HCT116 (cell line): ENCODE measurements around the gene ARL6. TPM values are rescaled to one million over a fixed set of nuclear protein-coding genes. Genes with fewer than 3 reads are reported as not detected.

Experiments
- ATAC-seq: fragments of 200-7000 bp; cut with Tn5 transposase; 2 replicates; pipeline ENCODE4 v1.9.1; 2020; ENCODE audit warnings: mild to moderate bottlenecking, moderate library complexity
- BruUV-seq: library from RNA; stranded (reverse); fragments of 400-500 nt; replicated peaks from 2 replicates; lab custom pipeline; 2021; lab: Mats Ljungman, UMichigan
- CTCF ChIA-PET: fragments of 300-600 bp; sonication (Branson Sonifier 250); formaldehyde crosslinking; loops from one replicate; lab custom pipeline; 2021; ENCODE audit warnings: antibody characterized with exemption; lab: Charles Lee
- POLR2A ChIA-PET: fragments of 300-600, 350-600 bp; sonication (Branson Sonifier 250); formaldehyde crosslinking; loops from one replicate; lab custom pipeline; 2021; ENCODE audit warnings: antibody characterized with exemption; lab: Charles Lee
- RAD21 ChIA-PET, 2 experiments: fragments of 300-600 bp; sonication (Branson Sonifier 250); formaldehyde crosslinking; loops; one replicate each; lab custom pipeline; 2023; ENCODE audit warnings: low total read pairs in 2 of 2; ENCODE audit not compliant: uncharacterized antibody in 2 of 2, unreplicated experiment in 2 of 2, low non-redundant PET in 1 of 2; lab: Charles Lee
- DNase-seq: peaks from one replicate; pipeline ENCODE4 v3.0.0-alpha.2; 2010; ENCODE audit warnings: low read depth, low spot score
- H2AFZ ChIP-seq: fragments of 200-600 bp; shearing (Covaris generic), sonication (generic); 2 replicates; pipeline ENCODE4 v1.6.1; 2017; ENCODE audit warnings: low read depth, mixed run types, mixed read lengths, antibody characterized with exemption, low read length; ENCODE audit not compliant: poor library complexity, severe bottlenecking
- H3K27ac ChIP-seq: 2 replicates; pipeline ENCODE4 v1.5.1; 2012; ENCODE audit warnings: low read depth, low read length
- H3K27me3 ChIP-seq: fragments of 200-600 bp; sonication (generic); 2 replicates; pipeline ENCODE4 v1.6.1; 2016; ENCODE audit warnings: mixed run types, low read length, mixed read lengths; ENCODE audit not compliant: insufficient read depth
- H3K36me3 ChIP-seq, 2 experiments: fragments of 200-500 bp in 1 of 2; fragments of 200-600 bp in 1 of 2; sonication (Bioruptor generic) in 1 of 2; sonication (generic) in 1 of 2; 2 replicates each; pipeline versions ENCODE4 v1.5.1 to v1.6.1; 2014 to 2016; ENCODE audit warnings: low read length in 2 of 2, inconsistent platforms in 1 of 2, mixed read lengths in 1 of 2, mixed run types in 1 of 2; ENCODE audit not compliant: insufficient read depth in 2 of 2, control insufficient read depth in 1 of 2
- H3K4me1 ChIP-seq, 2 experiments: fragments of 200-600 bp in 1 of 2; sonication (generic) in 1 of 2; 2 replicates each; pipeline versions ENCODE4 v1.5.1 to v1.6.1; 2012 to 2017; ENCODE audit warnings: low read length in 2 of 2, inconsistent platforms in 1 of 2, mild to moderate bottlenecking in 1 of 2, mixed read lengths in 1 of 2, mixed run types in 1 of 2, moderate library complexity in 1 of 2; ENCODE audit not compliant: insufficient read depth in 2 of 2, control insufficient read depth in 1 of 2
- H3K4me2 ChIP-seq: fragments of 200-600 bp; sonication (generic); 2 replicates; pipeline ENCODE4 v1.6.1; 2017; ENCODE audit warnings: mixed run types, low read length, mixed read lengths
- H3K4me3 ChIP-seq, 2 experiments: fragments of 200-600 bp in 1 of 2; sonication (generic) in 1 of 2; replicated peaks in 1 of 2; 2 replicates each; pipeline ENCODE4 v1.5.1; 2011 to 2016; ENCODE audit warnings: low read length in 2 of 2, control low read depth in 1 of 2, low read depth in 1 of 2, mild to moderate bottlenecking in 1 of 2, mixed read lengths in 1 of 2, mixed run types in 1 of 2
- H3K79me2 ChIP-seq: fragments of 200-600 bp; sonication (generic); 2 replicates; pipeline ENCODE4 v1.6.1; 2017; ENCODE audit warnings: mild to moderate bottlenecking, mixed run types, low read length, moderate library complexity, mixed read lengths; ENCODE audit not compliant: insufficient read depth
- H3K9ac ChIP-seq: fragments of 200-600 bp; sonication (generic); 2 replicates; pipeline ENCODE4 v1.6.1; 2016; ENCODE audit warnings: low read length, mixed read lengths
- H3K9me2 ChIP-seq: fragments of 200-600 bp; sonication (generic), shearing (Covaris generic); 2 replicates; pipeline ENCODE4 v1.6.1; 2017; ENCODE audit warnings: mixed run types, mild to moderate bottlenecking, moderate library complexity; ENCODE audit not compliant: insufficient read depth
- H3K9me3 ChIP-seq, 2 experiments: fragments of 200-500 bp in 1 of 2; fragments of 200-600 bp in 1 of 2; sonication (Bioruptor generic) in 1 of 2; sonication (generic) in 1 of 2; 2 replicates each; pipeline ENCODE4 v1.6.1; 2014 to 2017; ENCODE audit warnings: low read length in 2 of 2, mixed read lengths in 2 of 2, inconsistent platforms in 1 of 2, low read depth in 1 of 2, mild to moderate bottlenecking in 1 of 2, mixed run types in 1 of 2, moderate library complexity in 1 of 2; ENCODE audit not compliant: control insufficient read depth in 1 of 2, insufficient read depth in 1 of 2
- H4K20me1 ChIP-seq: fragments of 200-600 bp; sonication (generic), shearing (Covaris generic); 2 replicates; pipeline ENCODE4 v1.6.1; 2017; ENCODE audit warnings: mixed run types, mild to moderate bottlenecking, moderate library complexity; ENCODE audit not compliant: insufficient read depth
- ATF3 ChIP-seq: IDR thresholded peaks from 2 replicates; pipeline ENCODE4 v1.6.1; 2012
- CEBPB ChIP-seq: IDR thresholded peaks from 2 replicates; pipeline ENCODE4 v1.6.1; 2012; ENCODE audit warnings: low read depth
- CTCF ChIP-seq, 3 experiments: fragments of 200-600 bp in 1 of 3; sonication (generic) in 1 of 3; IDR thresholded peaks in 2 of 3; conservative IDR thresholded peaks in 1 of 3; 2 replicates each; pipeline ENCODE4 v1.5.1; 2012 to 2017; ENCODE audit warnings: low read depth in 2 of 3, low read length in 2 of 3, antibody characterized with exemption in 1 of 3, borderline replicate concordance in 1 of 3, control low read depth in 1 of 3, mild to moderate bottlenecking in 1 of 3, mixed read lengths in 1 of 3, mixed run types in 1 of 3, moderate library complexity in 1 of 3; ENCODE audit not compliant: insufficient read depth in 1 of 3
- EGR1 ChIP-seq: IDR thresholded peaks from 2 replicates; pipeline ENCODE4 v1.6.1; 2012; ENCODE audit warnings: low read depth
- ELF1 ChIP-seq: IDR thresholded peaks from 2 replicates; pipeline ENCODE4 v1.6.1; 2012; ENCODE audit warnings: low read depth, borderline replicate concordance
- EZH2 ChIP-seq: fragments of 200-600 bp; sonication (generic); IDR thresholded peaks from 2 replicates; pipeline ENCODE4 v1.6.1; 2017; ENCODE audit warnings: antibody characterized with exemption, mixed run types
- FOSL1 ChIP-seq: IDR thresholded peaks from 2 replicates; pipeline ENCODE4 v1.6.1; 2012; ENCODE audit warnings: low read depth
- MAX ChIP-seq: IDR thresholded peaks from 2 replicates; pipeline ENCODE4 v1.6.1; 2012
- POLR2A ChIP-seq: IDR thresholded peaks from 2 replicates; pipeline ENCODE4 v1.7.0; 2011; ENCODE audit warnings: borderline replicate concordance; ENCODE audit not compliant: insufficient read depth, insufficient read length; ENCODE audit errors: extremely low read depth
- RAD21 ChIP-seq: IDR thresholded peaks from 2 replicates; pipeline ENCODE4 v1.6.1; 2012; ENCODE audit warnings: low read depth, mild to moderate bottlenecking
- SRF ChIP-seq: IDR thresholded peaks from 2 replicates; pipeline ENCODE4 v1.6.1; 2012; ENCODE audit warnings: low read depth
- YY1 ChIP-seq: IDR thresholded peaks from 2 replicates; pipeline ENCODE4 v1.6.1; 2011; ENCODE audit warnings: low read length, low read depth, moderate library complexity, mild to moderate bottlenecking; ENCODE audit not compliant: insufficient replicate concordance; ENCODE audit errors: extremely low read depth
- ZBTB33 ChIP-seq: IDR thresholded peaks from 2 replicates; pipeline ENCODE4 v1.6.1; 2011; ENCODE audit warnings: mild to moderate bottlenecking, low read length, moderate library complexity; ENCODE audit not compliant: insufficient replicate concordance; ENCODE audit errors: extremely low read depth
- ZFX ChIP-seq: fragments of 450-650 bp; IDR thresholded peaks from 2 replicates; pipeline ENCODE4 v1.6.1; 2017
- intact Hi-C: fragments of 100-400 bp; cut with micrococcal nuclease; formaldehyde crosslinking; loops from 2 replicates; pipeline ENCODE4 v1.10.0; 2022
- total RNA-seq: library from RNA; stranded (reverse); gene quantifications from one replicate; pipeline ENCODE4 v1.2.1, GENCODE V29; 2021; ENCODE audit not compliant: unreplicated experiment

ARL6 gene
- total RNA-seq, 1 experiment from 2014 or later, result 2.9 TPM

GRCh38 chr3:97738761-97739160, 25.8 kb upstream of the ARL6 start:
- H3K4me1 ChIP-seq, result no peaks in the 10 kb centered on the region
- TF ChIP-seq POLR2A (no peak), ATF3 (no peak), EZH2 (no peak), YY1 (no peak), ZFX (no peak), CEBPB (no peak), SRF (no peak), RAD21 (no peak)
- no peaks in the 10 kb centered on the region for H3K36me3 ChIP-seq
- H4K20me1 ChIP-seq, result no peaks in the 10 kb centered on the region
- no peak for ATAC-seq
- POLR2A ChIA-PET, result no interaction called here
- CTCF ChIA-PET, result interaction anchor here (1.3 kb wide), 1 partner anchor 19 kb away, joined by 6 read pairs; no protein-coding TSS in a partner anchor
- no TSS peak for BruUV-seq
- no peak overlapping the region for H2AFZ ChIP-seq
- no peak overlapping the region for H3K4me2 ChIP-seq
- H3K27ac ChIP-seq, result no peak overlapping the region
- no peak overlapping the region for H3K4me3 ChIP-seq
- H3K9me3 ChIP-seq, result no peaks in the 10 kb centered on the region
- no peaks in the 10 kb centered on the region for H3K9me2 ChIP-seq
- no peaks in the 10 kb centered on the region for H3K79me2 ChIP-seq
- intact Hi-C loops, result no loop called here
- H3K9ac ChIP-seq, result no peak overlapping the region
- 0 out of 2 replicates have a peak, but pooled peaks cover 6% of the 10 kb centered on the region for H3K27me3 ChIP-seq
- DNase-seq, result no peak
- RAD21 ChIA-PET, result no interaction called here

- Histone ChIP-seq H2AFZ (no peak overlapping the region), H3K9ac (no peak overlapping the region), H3K4me3 (no peak overlapping the region), H4K20me1 (no peaks in the 10 kb centered on the region), H3K27me3 (0 out of 2 replicates have a peak, but pooled peaks cover 6% of the 10 kb centered on the region), H3K79me2 (no peaks in the 10 kb centered on the region), H3K9me3 (no peaks in the 10 kb centered on the region), H3K27ac (no peak overlapping the region), H3K9me2 (no peaks in the 10 kb centered on the region), H3K36me3 (no peaks in the 10 kb centered on the region), H3K4me1 (no peaks in the 10 kb centered on the region), H3K4me2 (no peak overlapping the region)
- intact Hi-C loops, result no loop called here
- ATAC-seq (no peak), DNase-seq (no peak)
- RAD21 ChIA-PET, result no interaction called here
- CTCF ChIA-PET, result no interaction called here
- POLR2A ChIA-PET, result no interaction called here
- BruUV-seq, result no TSS peak
- TF ChIP-seq EZH2 (no peak), EGR1 (no peak), CEBPB (no peak), RAD21 (no peak), POLR2A (no peak), CTCF (IDR thresholded peaks at IDR 0.05 in 2 of 3, conservative IDR thresholded peaks at IDR 0.05 in 1 of 3; ENCODE audit: borderline replicate concordance in 1 of 3, insufficient read depth in 1 of 3, low read depth in 2 of 3, low read length in 2 of 3) (no peak), ELF1 (no peak), FOSL1 (no peak), MAX (no peak), ZBTB33 (no peak), YY1 (no peak)
Measured at GRCh38 chr3:97742036-97742435, 22.5 kb upstream of the ARL6 start.
